Measurements from ENCODE around the gene ZSCAN9. TPM values are rescaled to one million over a fixed set of nuclear protein-coding genes. Genes with fewer than 3 reads are reported as not detected.

Gene ZSCAN9
- total RNA-seq, 4 donors from 2014 or later: 13.0 to 18.7 (median 14.8) TPM

- Histone ChIP-seq H3K27me3 (no peaks in the 10 kb centered on the region), H3K27ac (no peak overlapping the region), H3K4me1 (peaks cover 8 to 11% of the 10 kb centered on the region in 2 donors), H3K36me3 (peaks cover 8 to 10% of the 10 kb centered on the region in 2 donors), H3K4me3 (replicated peaks in 1 of 3) (peak overlapping the region in 2 of 3 donors; percentile 64 to 98), H3K9me3 (no peaks in the 10 kb centered on the region)
- TF ChIP-seq CTCF (IDR thresholded peaks at IDR 0.05) (no peak), POLR2A (IDR thresholded peaks at IDR 0.05) (no peak)
- DNase-seq: no peak
- intact Hi-C loops (cut with DNase I): loop anchor here (10.0 kb wide), 1 partner anchor 87 kb away; no protein-coding TSS in a partner anchor
- WGBS, 2 donors: 2 to 3% methylated on average over 1 of the region's 1 CpG
Observed at GRCh38 chr6:28267695-28268059, 42.6 kb downstream of the ZSCAN9 start.

- Histone ChIP-seq H3K4me3 (replicated peaks in 1 of 3) (no peak overlapping the region), H3K4me1 (peaks cover 8 to 11% of the 10 kb centered on the region in 2 donors), H3K36me3 (peaks cover 24 to 27% of the 10 kb centered on the region in 2 donors), H3K27me3 (no peaks in the 10 kb centered on the region), H3K27ac (no peak overlapping the region), H3K9me3 (no peaks in the 10 kb centered on the region)
- TF ChIP-seq POLR2A (IDR thresholded peaks at IDR 0.05) (no peak), CTCF (IDR thresholded peaks at IDR 0.05) (no peak)
- intact Hi-C loops (cut with DNase I): loop anchor here (10.0 kb wide), 1 partner anchor 85 kb away; no protein-coding TSS in a partner anchor
- no peak for DNase-seq
Observed at GRCh38 chr6:28269492-28269891, 44.4 kb downstream of the ZSCAN9 start.

- DNase-seq: no peak
- Histone ChIP-seq H3K36me3 (peaks cover 44 to 49% of the 10 kb centered on the region in 2 donors), H3K27ac (no peak overlapping the region), H3K4me1 (no peaks in the 10 kb centered on the region), H3K9me3 (no peaks in the 10 kb centered on the region), H3K27me3 (no peaks in the 10 kb centered on the region), H3K4me3 (replicated peaks in 1 of 3) (no peak overlapping the region)
- intact Hi-C loops (cut with DNase I): no loop called here
- TF ChIP-seq CTCF (IDR thresholded peaks at IDR 0.05): no peak
- no peak for TF ChIP-seq POLR2A (IDR thresholded peaks at IDR 0.05)
Observed at GRCh38 chr6:28274888-28275287, 49.8 kb downstream of the ZSCAN9 start.

- WGBS, 2 donors: 87 to 90% methylated on average over 3 of the region's 3 CpGs
- DNase-seq: no peak
- H3K9me3 ChIP-seq: no peaks in the 10 kb centered on the region
- no peak for TF ChIP-seq POLR2A (IDR thresholded peaks at IDR 0.05)
- TF ChIP-seq CTCF (IDR thresholded peaks at IDR 0.05): no peak
- intact Hi-C loops (cut with DNase I): no loop called here
- H3K4me1 ChIP-seq: peaks cover 0 to 5% of the 10 kb centered on the region in 2 donors
- H3K27me3 ChIP-seq: no peaks in the 10 kb centered on the region
- no peak overlapping the region for H3K4me3 ChIP-seq (replicated peaks in 1 of 3)
- H3K36me3 ChIP-seq: peaks cover 36 to 39% of the 10 kb centered on the region in 2 donors
- H3K27ac ChIP-seq: no peak overlapping the region
Observed at GRCh38 chr6:28277746-28278145, 52.7 kb downstream of the ZSCAN9 start.

GRCh38 chr6:28280595-28281287 is 55.7 kb downstream of the ZSCAN9 start:
- WGBS, 2 donors: 45 to 57% methylated on average over 3 of the region's 3 CpGs
- intact Hi-C loops (cut with DNase I): no loop called here

More at GRCh38 chr6:28280595-28281287, 55.7 kb downstream of the ZSCAN9 start:
- DNase-seq: no peak
- Histone ChIP-seq H3K27ac (no peak overlapping the region), H3K4me1 (peaks cover 0 to 5% of the 10 kb centered on the region in 2 donors), H3K27me3 (no peaks in the 10 kb centered on the region), H3K4me3 (replicated peaks in 1 of 3) (peak overlapping the region in 2 of 3 donors; percentile 48 to 59), H3K9me3 (no peaks in the 10 kb centered on the region), H3K36me3 (peaks cover 12 to 13% of the 10 kb centered on the region in 2 donors)
- TF ChIP-seq CTCF (IDR thresholded peaks at IDR 0.05): no peak
- TF ChIP-seq POLR2A (IDR thresholded peaks at IDR 0.05): no peak

Data from thyroid gland (tissue), 4 donors.